OCI-M2 (cell line): ENCODE measurements around the gene TSC2.

ENCODE experiments used
- DNase-seq: peaks from one replicate; lab custom pipeline; 2025; ENCODE audit not compliant: unreplicated experiment; lab: John Stamatoyannopoulos, UW

TSC2 gene

DNA sequence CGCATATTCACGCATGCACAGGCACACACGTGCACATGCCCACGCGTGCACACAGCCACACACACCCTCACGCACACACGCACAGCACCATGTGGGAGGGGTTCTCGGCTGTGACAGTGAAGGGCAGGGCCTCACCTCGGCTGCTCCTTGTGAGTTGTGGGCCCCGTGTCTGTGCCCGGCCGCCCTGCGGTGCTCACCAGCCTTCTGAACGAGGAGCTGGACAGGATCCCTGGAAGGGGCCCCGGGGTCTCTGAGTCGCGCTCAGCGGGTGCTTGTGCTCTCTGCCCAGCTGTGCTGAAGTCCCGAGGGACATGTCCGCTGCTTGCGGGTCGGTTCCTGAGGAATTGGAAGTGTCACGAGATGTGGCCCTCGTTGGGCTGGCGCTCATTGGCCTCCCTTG lies 16.1 kb downstream of the TSC2 start:
- no peak for DNase-seq

DNA sequence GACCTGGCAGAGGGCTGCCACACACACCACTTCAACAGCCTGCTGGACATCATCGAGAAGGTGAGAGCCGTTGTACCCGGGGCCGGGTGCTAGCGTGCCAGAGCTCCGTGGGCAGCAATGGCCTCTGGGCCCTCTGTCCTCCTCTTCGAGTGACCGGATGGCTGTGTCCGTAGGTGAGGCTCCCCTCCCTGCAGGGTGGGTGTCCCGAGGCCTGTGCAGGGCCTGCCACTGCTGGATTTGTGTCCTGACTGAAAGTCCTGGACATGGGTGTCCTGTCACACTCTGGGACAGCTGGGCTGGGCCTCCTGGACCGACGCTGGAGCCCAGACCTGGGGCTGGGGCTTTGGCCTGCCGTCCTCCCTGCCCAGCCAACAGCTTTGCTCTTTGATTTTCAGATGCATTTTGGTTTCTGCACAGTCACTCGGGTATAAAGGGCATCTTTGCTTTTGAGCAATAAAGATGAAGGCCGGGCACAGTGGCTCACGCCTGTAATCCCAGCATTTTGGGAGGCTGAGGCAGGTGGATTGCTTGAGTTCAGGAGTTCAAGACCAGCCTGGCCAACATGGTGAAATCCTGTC lies 16.7 kb downstream of the TSC2 start:
- DNase-seq: no peak

DNA sequence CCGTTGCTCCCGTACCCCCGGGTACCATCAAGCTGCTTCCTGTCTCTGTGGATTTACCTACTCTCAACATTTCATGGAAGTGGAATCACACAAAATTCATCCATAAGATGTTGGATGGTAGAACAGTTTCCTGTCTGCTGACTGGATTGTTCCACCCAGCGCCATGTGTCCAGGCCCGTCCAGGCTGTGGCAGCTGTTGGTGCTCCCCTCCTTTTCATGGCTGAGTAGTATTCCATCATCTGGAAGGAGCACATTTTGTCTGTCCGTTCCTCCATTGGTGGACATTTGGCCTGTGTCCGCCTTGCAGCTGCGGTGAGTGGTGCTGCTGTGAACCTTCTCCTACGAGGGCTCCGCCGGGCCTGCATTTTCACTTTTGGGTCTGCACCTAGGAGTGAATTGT lies 18.4 kb downstream of the TSC2 start:
- no peak for DNase-seq

DNA sequence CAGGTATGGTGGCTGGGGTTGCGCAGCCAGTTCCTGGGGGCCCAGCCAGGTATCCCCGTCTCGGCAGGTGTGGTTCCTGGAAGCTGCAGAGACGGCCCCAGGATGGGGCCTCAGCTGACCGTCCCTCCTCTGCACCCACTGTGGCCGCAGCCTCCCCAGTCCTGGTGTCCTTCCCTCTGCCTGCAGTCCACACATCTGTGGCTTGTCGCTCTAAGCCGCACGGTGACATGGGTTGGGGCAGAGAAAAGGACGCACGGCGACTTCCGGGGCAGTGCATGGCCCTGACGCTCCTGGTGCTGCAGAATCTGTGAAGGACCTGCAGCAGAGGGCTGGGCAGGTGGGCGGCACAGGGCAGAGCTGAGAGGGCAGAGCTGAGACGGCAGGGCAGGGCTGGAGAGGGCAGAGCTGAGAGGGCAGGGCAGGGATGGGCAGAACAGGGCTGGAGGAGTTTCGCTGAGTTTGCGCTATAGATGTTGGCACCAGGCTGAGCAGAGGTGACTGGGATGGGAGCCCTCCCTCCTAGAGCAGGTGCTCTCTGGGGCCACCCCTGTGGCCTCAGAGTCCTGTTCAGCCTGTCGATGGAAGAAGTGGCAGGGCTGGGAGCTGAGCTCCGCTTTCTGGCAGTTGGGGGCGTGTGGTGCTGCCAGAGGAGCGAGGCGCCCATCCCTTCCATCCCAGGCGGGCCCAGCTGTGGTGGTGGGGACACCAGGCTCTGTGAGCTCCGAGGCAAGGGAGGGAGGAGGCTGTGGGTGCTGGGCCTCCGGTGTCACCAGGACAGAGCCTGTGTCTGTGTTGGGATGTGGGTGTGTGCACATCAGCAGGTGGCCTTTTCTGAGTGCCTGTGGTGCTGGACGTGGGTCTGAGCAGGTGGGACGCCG lies 23.0 kb downstream of the TSC2 start:
- DNase-seq: no peak

DNA sequence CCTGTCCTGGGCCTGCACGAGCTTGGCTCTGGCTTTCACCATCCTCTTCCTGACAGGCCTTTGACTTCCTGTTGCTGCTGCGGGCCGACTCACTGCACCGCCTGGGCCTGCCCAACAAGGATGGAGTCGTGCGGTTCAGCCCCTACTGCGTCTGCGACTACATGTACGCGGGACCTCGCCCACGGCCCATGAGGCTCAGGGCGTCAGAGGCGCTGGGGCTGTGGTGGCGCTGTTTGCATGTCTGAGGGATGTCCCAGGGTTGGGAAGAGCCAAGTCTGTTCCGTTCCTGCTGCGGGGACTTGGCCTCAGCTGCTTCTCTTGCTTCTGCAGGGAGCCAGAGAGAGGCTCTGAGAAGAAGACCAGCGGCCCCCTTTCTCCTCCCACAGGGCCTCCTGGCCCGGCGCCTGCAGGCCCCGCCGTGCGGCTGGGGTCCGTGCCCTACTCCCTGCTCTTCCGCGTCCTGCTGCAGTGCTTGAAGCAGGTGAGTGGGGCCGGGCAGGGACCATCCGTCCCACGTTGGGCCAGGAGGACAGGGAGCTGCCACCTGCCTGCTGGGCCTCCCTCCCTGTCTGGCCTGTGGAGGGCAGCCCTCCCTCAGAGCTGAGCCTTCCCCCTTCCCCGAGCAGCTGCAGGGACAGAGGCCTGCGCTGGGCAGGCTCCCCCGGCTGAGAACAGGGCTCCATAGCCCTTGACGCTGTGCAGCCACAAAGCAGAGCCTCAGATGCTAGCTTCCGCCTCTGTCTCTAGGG lies 23.8 kb downstream of the TSC2 start:
- DNase-seq: no peak

DNA sequence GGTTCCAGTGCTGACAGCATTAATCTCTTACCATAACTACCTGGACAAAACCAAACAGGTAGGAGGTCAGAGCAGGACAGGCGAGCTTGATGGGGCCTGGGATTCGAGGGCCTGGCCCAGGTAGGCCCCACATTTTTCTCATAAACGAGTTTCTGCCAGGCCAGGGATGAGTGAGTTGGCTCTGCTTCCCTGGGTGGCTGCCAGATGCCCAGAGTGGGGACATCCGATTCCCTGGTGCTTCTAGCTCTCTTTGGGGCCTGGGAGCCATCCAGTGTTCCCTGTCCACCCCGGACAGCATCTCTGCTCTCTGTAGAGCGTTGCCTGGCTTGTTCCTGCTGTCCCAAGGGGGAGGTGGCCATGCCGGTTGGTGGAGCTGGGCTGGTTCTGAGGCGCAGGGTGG lies 25.1 kb downstream of the TSC2 start:
- DNase-seq: no peak

DNA sequence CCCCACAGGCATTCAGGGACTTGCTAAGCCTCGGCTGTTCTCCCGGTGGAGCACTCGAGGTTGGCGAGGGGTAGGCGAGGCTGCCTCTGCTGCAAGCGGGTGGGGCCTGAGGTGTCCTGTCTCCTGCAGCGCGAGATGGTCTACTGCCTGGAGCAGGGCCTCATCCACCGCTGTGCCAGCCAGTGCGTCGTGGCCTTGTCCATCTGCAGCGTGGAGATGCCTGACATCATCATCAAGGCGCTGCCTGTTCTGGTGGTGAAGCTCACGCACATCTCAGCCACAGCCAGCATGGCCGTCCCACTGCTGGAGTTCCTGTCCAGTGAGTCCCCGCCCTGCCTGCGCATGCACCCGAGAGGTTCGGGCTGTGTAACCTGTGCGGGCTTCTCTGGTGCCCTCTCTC lies 26.3 kb downstream of the TSC2 start:
- DNase-seq: no peak

DNA sequence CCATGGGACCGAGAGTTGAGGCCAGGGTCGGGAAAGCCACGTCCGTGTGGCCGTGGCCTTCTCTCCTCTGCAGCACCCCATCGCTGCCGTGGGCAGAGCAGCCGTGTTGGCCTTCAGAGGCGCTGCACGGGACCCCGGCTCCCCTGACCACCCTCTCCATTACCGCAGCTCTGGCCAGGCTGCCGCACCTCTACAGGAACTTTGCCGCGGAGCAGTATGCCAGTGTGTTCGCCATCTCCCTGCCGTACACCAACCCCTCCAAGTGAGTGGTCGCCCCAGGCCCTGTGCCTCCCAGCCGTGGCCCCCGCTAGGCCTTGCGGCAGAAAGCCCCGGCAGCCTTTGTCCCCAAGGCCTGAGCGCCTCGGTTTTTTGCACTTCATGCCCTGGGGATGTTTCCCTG lies 27.8 kb downstream of the TSC2 start:
- no peak for DNase-seq

DNA sequence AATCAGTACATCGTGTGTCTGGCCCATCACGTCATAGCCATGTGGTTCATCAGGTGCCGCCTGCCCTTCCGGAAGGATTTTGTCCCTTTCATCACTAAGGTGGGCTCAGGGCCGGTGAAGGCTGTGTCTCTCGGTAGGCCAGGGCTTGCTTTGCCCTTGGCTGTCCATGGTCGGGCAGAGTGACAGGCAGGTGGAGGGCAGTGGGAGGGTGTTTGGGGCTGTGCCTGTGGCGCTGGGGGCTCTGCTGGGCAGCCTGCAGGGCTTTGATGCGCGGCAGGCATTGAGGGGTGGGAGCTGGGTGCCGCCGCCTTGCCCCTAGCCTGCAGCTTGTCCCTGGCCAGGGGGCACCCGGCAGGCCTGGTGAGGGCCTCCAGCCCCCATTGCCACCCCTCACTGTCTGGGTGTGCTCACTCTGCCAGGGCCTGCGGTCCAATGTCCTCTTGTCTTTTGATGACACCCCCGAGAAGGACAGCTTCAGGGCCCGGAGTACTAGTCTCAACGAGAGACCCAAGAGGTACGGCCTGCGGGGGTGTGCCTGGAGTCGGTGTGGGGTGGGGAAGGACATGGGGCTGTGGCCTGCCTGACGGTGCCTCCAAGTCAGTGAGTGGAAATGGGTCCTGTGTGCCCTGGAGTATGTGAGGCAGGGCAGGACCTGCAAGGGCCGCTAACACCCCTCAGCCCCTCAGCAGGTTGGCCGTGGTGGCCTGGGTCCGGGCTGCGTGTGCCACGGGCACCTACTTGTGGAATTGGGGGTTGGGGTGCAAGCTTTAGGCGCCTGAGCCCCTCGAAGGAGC lies 28.5 kb downstream of the TSC2 start:
- no peak for DNase-seq

DNA sequence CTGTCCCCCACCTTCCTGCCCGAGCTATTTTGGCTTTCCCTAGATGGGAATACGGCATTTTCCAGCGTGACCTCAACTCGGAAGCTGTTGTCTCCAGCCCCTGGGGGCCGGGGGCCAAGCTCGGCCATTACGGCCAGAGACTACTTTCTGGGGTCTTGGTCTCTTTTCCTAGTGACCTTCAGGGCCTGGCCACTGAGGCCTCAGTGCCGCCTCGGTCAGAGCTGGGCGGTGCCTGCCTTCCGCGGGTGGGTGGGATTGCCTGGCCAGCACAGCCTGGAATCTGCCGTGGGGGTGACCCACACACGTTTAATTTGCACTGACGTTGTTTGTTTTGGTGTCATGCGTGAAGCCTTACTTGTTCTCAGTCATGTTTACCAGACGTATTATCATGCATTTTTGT lies 29.2 kb downstream of the TSC2 start:
- DNase-seq: no peak

DNA sequence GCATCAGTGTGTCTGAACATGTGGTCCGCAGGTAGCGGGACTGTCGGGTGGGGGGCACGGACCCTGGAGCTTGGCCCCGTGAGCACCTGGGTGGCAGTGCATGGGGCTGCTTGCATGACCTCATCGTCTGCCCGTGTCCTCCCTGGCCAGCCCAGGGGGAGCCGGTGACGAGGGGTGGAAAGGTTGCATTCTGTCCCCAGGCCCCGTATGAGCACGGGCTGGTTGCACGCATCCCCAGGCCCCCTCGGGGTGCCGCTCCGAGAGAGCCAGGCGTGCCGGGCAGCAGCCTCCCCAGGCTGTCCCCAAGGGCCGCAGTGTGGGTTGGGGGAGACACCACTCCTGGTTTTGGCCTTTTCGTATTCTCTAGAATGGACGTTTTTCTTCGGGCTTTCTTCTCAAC lies 29.9 kb downstream of the TSC2 start:
- DNase-seq: no peak

DNA sequence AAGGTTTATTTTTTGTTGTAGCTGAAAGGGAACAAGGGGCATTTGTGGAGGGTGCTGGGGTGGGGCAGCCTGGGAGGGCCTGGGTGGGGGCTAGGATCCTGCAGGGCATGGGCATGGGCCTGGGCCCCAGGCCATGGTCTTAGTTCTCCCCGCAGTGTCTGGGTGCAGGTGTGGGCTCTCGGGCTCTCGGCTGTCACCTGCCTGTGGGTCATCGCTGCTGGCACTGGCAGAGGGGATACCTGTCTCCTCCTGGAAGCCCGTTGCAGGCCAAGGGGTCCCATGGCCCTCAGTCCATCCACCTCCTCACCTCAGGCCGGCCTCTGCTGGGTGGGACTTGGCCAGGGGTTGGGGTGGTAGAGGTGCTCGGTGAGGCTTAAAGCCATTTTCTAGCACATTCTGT lies 30.3 kb downstream of the TSC2 start:
- DNase-seq: no peak

DNA sequence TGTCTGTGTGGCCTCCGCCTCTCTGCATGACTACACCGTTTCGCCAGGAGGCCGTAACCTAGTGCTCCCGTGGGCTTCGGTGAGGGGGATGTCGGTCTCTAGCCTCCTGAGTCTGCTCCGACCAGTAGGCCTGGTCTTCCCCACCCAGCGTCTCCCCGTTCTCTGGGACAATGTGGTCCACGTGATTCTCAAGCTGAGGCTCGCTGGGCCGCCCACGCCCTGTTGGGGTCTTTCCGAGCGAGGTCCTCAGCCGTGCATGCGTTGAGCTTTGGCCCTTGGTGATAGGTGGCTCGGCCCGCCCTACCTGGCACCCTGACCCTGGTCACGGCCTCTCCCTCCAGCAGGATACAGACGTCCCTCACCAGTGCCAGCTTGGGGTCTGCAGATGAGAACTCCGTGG lies 30.9 kb downstream of the TSC2 start:
- no peak for DNase-seq

DNA sequence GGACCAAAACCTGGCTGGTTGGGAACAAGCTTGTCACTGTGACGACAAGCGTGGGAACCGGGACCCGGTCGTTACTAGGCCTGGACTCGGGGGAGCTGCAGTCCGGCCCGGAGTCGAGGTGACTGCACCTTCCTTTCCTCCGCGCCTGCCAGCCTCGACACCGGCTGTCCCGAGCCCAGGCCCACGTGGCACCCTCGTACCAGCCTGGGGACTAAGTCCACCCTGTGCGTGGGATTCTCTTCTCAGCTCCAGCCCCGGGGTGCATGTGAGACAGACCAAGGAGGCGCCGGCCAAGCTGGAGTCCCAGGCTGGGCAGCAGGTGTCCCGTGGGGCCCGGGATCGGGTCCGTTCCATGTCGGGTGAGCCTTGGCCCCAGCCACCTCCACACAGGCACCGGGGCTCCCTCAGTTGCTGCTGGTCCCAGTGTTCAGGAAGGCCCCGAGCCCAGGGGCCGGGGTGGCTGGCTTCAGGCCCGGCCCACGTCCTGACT lies 31.6 kb downstream of the TSC2 start:
- DNase-seq: no peak

DNA sequence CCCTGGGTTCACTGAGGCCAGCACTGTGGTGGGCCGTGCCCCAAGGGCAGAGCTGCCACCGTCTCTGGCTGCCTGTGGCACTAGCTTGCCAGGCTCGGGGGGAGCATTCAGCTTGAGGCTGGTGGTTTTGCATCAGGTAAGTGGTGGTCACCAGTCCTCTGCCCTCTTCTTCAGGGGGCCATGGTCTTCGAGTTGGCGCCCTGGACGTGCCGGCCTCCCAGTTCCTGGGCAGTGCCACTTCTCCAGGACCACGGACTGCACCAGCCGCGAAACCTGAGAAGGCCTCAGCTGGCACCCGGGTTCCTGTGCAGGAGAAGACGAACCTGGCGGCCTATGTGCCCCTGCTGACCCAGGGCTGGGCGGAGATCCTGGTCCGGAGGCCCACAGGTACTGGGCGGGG lies 32.2 kb downstream of the TSC2 start:
- no peak for DNase-seq

DNA sequence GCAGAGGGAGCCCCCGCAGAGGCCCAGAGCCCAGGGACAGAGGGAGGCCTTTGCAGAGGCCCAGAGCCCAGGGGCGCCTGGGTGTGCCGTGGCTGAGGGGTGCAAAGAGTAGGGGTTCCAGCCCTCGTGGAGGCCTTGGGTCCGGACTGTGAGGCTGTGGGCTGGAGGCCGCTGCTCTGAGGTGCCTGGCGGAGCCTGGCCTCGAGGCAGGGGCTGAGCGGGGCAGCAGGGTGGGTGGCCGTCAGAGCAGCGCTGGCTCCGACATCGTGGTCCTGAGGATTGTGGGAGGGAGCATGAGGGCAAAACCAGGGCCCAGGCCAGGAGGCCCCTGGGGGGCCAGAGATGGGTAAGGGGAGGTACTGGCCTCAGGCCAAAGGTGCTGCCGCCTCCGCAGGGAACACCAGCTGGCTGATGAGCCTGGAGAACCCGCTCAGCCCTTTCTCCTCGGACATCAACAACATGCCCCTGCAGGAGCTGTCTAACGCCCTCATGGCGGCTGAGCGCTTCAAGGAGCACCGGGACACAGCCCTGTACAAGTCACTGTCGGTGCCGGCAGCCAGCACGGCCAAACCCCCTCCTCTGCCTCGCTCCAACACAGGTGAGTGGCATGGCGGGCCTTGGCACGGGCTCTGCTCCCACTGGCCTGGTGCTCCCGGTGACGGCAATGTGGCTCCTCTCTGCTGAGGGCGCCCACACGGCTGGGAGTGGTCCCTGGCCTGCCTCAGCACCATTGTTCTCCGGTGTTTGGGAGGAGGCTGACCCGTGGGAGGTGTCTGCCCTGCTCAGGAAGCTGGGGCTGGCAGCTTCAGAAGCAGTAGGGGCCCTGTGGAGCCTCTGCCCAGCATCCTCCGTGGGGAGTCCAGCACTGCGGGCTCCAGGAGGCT lies 33.7 kb downstream of the TSC2 start:
- no peak for DNase-seq

DNA sequence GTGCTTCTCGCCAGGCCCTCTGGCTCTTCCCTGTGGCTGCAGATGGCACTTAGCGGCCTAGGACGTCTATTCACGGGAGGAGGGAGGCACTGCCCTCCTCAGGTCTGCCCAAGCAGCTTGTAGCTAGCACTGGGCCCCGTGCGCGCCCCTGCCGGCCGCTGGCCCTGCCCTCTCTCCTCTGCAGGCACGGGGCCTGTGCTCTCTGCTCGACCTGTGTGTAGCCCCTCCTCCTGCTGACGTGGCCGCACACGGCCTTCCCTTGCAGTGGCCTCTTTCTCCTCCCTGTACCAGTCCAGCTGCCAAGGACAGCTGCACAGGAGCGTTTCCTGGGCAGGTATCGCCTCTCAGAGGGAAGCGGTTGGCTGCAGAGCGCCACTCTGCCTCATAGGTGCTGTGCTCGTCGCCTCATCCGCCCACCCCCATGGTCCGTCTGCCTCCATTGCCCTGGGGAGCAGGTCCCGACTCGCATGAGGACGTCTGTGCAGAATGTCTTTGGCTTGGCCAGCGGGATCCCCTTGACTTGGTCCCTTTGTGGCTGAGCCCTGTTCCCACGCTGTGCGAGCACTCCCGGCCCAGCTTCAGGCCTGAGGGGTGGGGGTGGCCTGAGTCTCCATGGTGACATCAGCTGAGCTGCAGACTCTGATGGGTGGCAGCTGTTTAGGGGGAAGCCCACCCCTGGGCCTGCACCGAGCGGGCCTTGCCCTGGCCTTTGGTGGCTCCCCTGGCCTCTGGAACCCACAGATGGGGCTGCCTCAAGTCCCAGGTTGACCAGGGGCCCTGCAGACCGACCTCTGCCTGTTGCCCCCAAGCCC lies 34.6 kb downstream of the TSC2 start:
- DNase-seq: no peak

DNA sequence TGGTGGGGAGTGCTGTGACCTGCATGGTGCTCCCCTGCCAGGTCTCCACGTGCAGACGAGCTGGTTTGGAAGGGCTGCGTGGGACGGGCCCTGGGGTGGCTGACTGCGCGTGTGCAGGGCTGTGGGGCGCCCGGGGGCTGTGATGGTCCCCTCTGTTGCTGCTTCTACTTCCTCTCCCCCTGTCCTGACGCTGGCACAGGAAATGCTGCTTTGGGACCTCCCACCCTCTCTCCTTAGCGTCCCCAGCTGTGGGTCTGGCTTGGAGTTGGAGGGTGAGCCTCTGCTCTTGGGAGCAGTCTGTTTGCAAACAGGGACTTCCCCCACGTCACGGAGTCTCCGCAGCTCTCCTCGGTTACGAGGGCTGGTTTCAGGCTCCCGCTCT lies 35.2 kb downstream of the TSC2 start:
- DNase-seq: no peak

DNA sequence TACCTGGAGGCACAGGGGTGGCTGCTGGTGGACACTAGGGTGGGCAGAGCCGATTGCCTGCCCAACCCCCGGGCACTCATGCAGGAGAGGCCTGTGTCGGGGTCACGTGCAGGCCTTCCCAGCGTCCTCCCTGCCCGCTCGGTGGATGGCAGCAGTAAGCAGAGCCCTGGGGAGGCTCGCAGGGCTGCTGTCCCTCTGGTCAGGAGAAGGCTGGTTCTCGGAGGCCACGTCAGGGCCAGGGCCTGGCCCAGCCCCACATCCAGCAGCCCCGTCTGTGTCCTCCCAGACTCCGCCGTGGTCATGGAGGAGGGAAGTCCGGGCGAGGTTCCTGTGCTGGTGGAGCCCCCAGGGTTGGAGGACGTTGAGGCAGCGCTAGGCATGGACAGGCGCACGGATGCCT lies 35.6 kb downstream of the TSC2 start:
- DNase-seq: no peak
